Ishikawa (cell line): Measurements from ENCODE around the gene RNF214.

ENCODE experiments used
- CEBPB ChIP-seq: IDR thresholded peaks from 2 replicates; pipeline ENCODE4 v1.6.1; 2012
- CREB1 ChIP-seq: IDR thresholded peaks from 2 replicates; pipeline ENCODE4 v1.6.1; 2012; ENCODE audit warnings: low read depth
- EGR1 ChIP-seq: IDR thresholded peaks from 2 replicates; pipeline ENCODE4 v1.6.1; 2012
- EP300 ChIP-seq: IDR thresholded peaks from 2 replicates; pipeline ENCODE4 v1.6.1; 2012; ENCODE audit warnings: borderline replicate concordance
- FOXM1 ChIP-seq: IDR thresholded peaks from 2 replicates; pipeline ENCODE4 v1.6.1; 2012; ENCODE audit warnings: low read depth, borderline replicate concordance
- MAX ChIP-seq: IDR thresholded peaks from 2 replicates; pipeline ENCODE4 v1.6.1; 2012
- NFIC ChIP-seq: IDR thresholded peaks from 2 replicates; pipeline ENCODE4 v1.6.1; 2012
- RAD21 ChIP-seq: IDR thresholded peaks from 2 replicates; pipeline ENCODE4 v1.6.1; 2012; ENCODE audit warnings: low read depth
- TAF1 ChIP-seq: IDR thresholded peaks from 2 replicates; pipeline ENCODE4 v1.6.1; 2012; ENCODE audit warnings: low read depth, mild to moderate bottlenecking
- TCF12 ChIP-seq: IDR thresholded peaks from 2 replicates; pipeline ENCODE4 v1.6.1; 2012; ENCODE audit warnings: low read depth
- TEAD4 ChIP-seq: IDR thresholded peaks from 2 replicates; pipeline ENCODE4 v1.6.1; 2012
- YY1 ChIP-seq: IDR thresholded peaks from 2 replicates; pipeline ENCODE4 v1.6.1; 2012; ENCODE audit warnings: low read depth
- ZBTB7A ChIP-seq: IDR thresholded peaks from 2 replicates; pipeline ENCODE4 v1.6.1; 2012; ENCODE audit warnings: low read depth
- TF ChIP-seq, protein P1 (sequence below): IDR thresholded peaks from 2 replicates; pipeline ENCODE4 v1.6.1; 2012; ENCODE audit warnings: low read depth, mild to moderate bottlenecking
- TF ChIP-seq, protein P2 (sequence below): IDR thresholded peaks from 2 replicates; pipeline ENCODE4 v1.6.1; 2012

Gene RNF214

DNA sequence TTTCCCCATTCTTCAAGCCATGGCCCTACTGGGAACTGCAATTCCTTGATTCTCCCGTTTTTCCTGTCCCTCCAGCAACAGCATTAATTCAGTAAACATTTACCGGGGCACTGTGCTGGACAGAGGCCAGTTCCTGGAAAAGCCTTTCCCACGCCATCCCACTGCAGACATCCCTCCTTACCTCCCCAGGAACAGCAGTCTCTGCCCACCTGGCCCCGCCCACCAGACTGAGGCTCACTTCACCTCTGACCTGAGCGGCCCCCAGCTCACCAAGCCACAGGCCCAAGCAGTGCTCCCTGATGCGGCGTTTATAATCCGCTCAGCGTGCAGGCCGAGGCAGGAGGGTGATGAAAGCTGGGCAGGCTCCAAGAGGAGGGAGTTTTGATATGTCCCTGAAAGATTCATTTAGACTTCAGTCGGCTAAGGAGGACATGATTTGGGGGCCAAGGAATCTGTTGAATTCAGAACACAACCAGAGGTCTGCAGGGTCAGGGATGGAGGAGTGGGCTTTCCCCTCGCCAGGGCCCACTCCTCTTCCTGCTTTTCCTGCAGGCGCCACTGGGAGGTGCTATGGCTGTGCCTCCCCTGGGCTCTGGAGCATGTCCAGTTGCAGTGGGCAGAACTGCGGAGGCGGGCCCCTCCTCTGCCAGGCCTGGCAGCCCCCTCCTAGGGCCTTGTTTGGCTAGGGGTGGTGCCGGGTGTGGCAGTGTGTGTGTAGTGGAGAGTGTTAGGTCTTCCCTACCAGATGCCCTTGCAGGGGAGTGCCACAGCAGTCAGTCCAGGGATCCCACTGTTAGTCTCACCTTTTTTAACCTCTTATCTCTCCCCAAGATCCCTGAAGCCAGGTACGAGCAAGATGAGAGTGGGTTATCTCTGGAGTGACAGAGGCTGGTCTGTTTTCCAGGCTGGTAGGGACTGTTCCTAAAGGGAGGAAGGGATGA, 34.7 kb upstream of the RNF214 start:
- peak; percentile 32; the same call in 1 of the 2 replicates for TF ChIP-seq EP300
- peak; percentile 97 for TF ChIP-seq ZBTB7A
- TF ChIP-seq MAX, result peak; percentile 24; the same call in 1 of the 2 replicates
- TF ChIP-seq, protein P1, sequence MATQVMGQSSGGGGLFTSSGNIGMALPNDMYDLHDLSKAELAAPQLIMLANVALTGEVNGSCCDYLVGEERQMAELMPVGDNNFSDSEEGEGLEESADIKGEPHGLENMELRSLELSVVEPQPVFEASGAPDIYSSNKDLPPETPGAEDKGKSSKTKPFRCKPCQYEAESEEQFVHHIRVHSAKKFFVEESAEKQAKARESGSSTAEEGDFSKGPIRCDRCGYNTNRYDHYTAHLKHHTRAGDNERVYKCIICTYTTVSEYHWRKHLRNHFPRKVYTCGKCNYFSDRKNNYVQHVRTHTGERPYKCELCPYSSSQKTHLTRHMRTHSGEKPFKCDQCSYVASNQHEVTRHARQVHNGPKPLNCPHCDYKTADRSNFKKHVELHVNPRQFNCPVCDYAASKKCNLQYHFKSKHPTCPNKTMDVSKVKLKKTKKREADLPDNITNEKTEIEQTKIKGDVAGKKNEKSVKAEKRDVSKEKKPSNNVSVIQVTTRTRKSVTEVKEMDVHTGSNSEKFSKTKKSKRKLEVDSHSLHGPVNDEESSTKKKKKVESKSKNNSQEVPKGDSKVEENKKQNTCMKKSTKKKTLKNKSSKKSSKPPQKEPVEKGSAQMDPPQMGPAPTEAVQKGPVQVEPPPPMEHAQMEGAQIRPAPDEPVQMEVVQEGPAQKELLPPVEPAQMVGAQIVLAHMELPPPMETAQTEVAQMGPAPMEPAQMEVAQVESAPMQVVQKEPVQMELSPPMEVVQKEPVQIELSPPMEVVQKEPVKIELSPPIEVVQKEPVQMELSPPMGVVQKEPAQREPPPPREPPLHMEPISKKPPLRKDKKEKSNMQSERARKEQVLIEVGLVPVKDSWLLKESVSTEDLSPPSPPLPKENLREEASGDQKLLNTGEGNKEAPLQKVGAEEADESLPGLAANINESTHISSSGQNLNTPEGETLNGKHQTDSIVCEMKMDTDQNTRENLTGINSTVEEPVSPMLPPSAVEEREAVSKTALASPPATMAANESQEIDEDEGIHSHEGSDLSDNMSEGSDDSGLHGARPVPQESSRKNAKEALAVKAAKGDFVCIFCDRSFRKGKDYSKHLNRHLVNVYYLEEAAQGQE, result no peak
- peak; percentile 67 for TF ChIP-seq RAD21
- TF ChIP-seq TAF1, result 0 out of 2 replicates have a peak, but pooled peaks have one; percentile 5
- TF ChIP-seq NFIC, result no peak
- TF ChIP-seq YY1, result no peak
- peak; percentile 89 for TF ChIP-seq EGR1

DNA sequence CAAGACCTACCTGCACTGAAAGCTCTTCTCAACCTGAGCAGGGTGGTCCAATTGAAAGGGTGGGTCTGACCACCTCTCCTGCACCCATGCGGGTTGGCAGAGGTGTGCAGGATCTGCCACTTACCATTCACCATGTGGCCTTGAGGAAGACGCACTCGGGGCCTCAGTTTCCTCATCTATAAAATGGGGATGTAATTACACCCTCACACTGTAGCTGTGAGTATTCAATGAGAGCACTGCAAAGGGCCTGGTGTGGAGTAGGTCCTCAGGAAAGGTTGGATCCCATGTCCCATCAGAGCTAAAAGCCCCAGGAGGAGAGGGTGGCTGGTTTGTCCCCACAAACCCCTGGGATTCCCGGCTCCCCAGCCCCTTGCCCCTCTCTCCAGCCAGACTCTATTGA, 33.9 kb upstream of the RNF214 start:
- no peak for TF ChIP-seq FOXM1
- no peak for TF ChIP-seq TAF1
- no peak for TF ChIP-seq CREB1
- TF ChIP-seq, protein P2, sequence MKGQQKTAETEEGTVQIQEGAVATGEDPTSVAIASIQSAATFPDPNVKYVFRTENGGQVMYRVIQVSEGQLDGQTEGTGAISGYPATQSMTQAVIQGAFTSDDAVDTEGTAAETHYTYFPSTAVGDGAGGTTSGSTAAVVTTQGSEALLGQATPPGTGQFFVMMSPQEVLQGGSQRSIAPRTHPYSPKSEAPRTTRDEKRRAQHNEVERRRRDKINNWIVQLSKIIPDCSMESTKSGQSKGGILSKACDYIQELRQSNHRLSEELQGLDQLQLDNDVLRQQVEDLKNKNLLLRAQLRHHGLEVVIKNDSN, result no peak

DNA sequence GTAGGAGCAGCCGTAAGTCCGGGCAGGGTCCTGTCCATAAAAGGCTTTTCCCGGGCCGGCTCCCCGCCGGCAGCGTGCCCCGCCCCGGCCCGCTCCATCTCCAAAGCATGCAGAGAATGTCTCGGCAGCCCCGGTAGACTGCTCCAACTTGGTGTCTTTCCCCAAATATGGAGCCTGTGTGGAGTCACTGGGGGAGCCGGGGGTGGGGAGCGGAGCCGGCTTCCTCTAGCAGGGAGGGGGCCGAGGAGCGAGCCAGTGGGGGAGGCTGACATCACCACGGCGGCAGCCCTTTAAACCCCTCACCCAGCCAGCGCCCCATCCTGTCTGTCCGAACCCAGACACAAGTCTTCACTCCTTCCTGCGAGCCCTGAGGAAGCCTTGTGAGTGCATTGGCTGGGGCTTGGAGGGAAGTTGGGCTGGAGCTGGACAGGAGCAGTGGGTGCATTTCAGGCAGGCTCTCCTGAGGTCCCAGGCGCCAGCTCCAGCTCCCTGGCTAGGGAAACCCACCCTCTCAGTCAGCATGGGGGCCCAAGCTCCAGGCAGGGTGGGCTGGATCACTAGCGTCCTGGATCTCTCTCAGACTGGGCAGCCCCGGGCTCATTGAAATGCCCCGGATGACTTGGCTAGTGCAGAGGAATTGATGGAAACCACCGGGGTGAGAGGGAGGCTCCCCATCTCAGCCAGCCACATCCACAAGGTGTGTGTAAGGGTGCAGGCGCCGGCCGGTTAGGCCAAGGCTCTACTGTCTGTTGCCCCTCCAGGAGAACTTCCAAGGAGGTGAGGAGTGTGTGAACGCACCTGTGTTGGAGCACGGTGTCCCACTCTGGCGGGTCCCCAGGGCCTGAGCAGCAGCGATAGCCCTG, 33.2 kb upstream of the RNF214 start, which contains the start of gene TAGLN:
Gene TAGLN, plus strand, starts transcription at position 318 of the 863 bp plus-strand sequence. CDS start 3,644 bp downstream, outside the sequence.
- TF ChIP-seq MAX (no peak; the same call in 1 of the 2 replicates), EGR1 (peak; percentile 57), TCF12 (peak; percentile 93), NFIC (peak; percentile 51), CREB1 (no peak), YY1 (peak; percentile 49; the same call in 1 of the 2 replicates), ZBTB7A (peak; percentile 61), TAF1 (no peak; the same call in 1 of the 2 replicates), RAD21 (no peak), CEBPB (no peak; the same call in 1 of the 2 replicates), FOXM1 (peak; percentile 95), EP300 (peak; percentile 91), TEAD4 (peak; percentile 97)
- TF ChIP-seq, protein P1, result no peak
- TF ChIP-seq, protein P2, result no peak

DNA sequence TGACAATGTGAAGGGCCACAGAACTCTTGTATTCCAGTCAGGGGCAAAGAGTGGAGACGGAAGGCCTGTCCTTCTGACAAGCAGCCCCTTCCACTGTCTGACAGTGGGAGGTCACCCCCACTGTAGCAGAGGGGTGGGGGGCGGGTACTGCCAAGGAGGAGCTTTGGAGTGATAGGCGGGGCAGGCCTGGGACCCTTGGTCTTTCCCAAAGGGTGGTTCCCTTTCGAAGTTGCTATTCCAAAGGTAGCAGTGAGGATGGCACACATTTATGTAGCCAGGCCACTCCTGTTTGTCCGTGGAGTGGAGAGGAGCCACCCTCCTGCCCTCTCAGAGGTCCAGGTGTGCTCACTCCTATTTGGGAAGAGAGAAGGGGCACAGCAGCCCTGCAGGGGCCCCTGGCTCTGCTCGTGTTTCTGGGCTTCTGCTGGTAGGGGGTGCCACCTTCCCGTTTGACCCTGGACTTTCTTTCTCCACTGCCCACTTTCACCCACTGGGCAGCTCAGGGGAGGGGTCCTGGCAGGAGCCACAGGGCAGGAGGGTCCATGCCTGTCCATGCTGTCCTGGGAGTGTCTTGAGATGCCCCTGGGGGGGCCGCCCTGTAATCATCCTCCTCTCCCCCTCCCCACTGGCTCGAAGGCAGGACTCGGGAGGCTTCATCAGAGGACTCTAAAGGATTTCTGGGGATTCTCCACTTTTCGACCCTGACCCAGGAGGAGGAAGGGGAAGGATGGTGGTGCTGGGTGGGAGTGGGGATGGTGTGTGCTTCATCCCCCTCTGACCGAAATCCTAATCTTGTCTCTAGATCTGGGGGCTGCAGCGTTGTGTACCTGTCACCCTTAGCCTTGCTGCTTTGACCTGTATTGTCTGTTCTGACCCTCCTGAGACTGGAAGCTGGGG, 32.3 kb upstream of the RNF214 start:
- TF ChIP-seq NFIC (no peak), TCF12 (no peak), ZBTB7A (no peak), CEBPB (no peak), FOXM1 (no peak), RAD21 (no peak), EGR1 (no peak), EP300 (no peak), TAF1 (no peak), CREB1 (no peak), MAX (no peak), YY1 (no peak), TEAD4 (no peak)
- TF ChIP-seq, protein P2, result no peak
- TF ChIP-seq, protein P1, result no peak
